SU-DHL-6 (cell line): Measurements from ENCODE around the gene ZNF205.

Experiments
- H2AFZ ChIP-seq: fragments of 200-600 bp; sonication (generic); 2 replicates; pipeline ENCODE4 v1.6.1; 2014; ENCODE audit warnings: low read depth, mild to moderate bottlenecking, moderate library complexity, mixed read lengths, antibody characterized with exemption, low read length; ENCODE audit not compliant: severe bottlenecking
- H3F3A ChIP-seq: fragments of 200-600 bp; shearing (Covaris generic); 2 replicates; pipeline ENCODE4 v1.6.0; 2016; ENCODE audit warnings: antibody characterized with exemption, mild to moderate bottlenecking; ENCODE audit not compliant: insufficient read depth
- H3K27ac ChIP-seq: fragments of 200-600 bp; sonication (generic); 2 replicates; pipeline ENCODE4 v1.5.1; 2016; ENCODE audit warnings: low read depth, mild to moderate bottlenecking, low read length, moderate library complexity, mixed read lengths
- H3K27me3 ChIP-seq: fragments of 200-600 bp; sonication (generic), shearing (Covaris generic); 2 replicates; pipeline ENCODE4 v1.6.0; 2014; ENCODE audit warnings: mild to moderate bottlenecking, low read length
- H3K36me3 ChIP-seq: fragments of 200-600 bp; sonication (generic); 2 replicates; pipeline ENCODE4 v1.6.1; 2014; ENCODE audit warnings: mild to moderate bottlenecking, low read length, mixed read lengths
- H3K4me2 ChIP-seq: fragments of 300-600, 200-600 bp; shearing (Covaris generic), sonication (generic); 2 replicates; pipeline ENCODE4 v1.6.0; 2014; ENCODE audit warnings: low read length, low read depth, mild to moderate bottlenecking; ENCODE audit not compliant: poor library complexity, severe bottlenecking
- H3K4me3 ChIP-seq: fragments of 200-600 bp; sonication (generic); 2 replicates; pipeline ENCODE4 v1.5.1; 2014; ENCODE audit warnings: antibody characterized with exemption, low read length, mild to moderate bottlenecking, mixed read lengths; ENCODE audit not compliant: insufficient read depth, poor library complexity, severe bottlenecking
- H3K79me2 ChIP-seq: fragments of 200-600 bp; sonication (generic); 2 replicates; pipeline ENCODE4 v1.6.1; 2014; ENCODE audit warnings: mild to moderate bottlenecking, low read length, moderate library complexity; ENCODE audit not compliant: insufficient read depth
- H3K9ac ChIP-seq: fragments of 200-600 bp; sonication (generic); 2 replicates; pipeline ENCODE4 v1.7.0; 2014; ENCODE audit warnings: mild to moderate bottlenecking, low read length
- H3K9me2 ChIP-seq: fragments of 200-600 bp; sonication (generic); replicated peaks from 2 replicates; pipeline ENCODE4 v1.6.1; 2014; ENCODE audit warnings: low read length; ENCODE audit not compliant: insufficient read depth
- H3K9me3 ChIP-seq: fragments of 200-600 bp; sonication (generic); 2 replicates; pipeline ENCODE4 v1.6.1; 2014; ENCODE audit warnings: low read length, mixed read lengths; ENCODE audit not compliant: insufficient read depth
- H4K20me1 ChIP-seq: fragments of 200-600 bp; sonication (generic); 2 replicates; pipeline ENCODE4 v1.6.1; 2014; ENCODE audit warnings: low read depth, mild to moderate bottlenecking, antibody characterized with exemption, low read length, moderate library complexity, mixed read lengths
- CTCF ChIP-seq: fragments of 200-600 bp; sonication (generic); IDR thresholded peaks from one replicate; pipeline ENCODE4 v1.5.1; 2017; ENCODE audit warnings: antibody characterized with exemption, mild to moderate bottlenecking, low read length, moderate library complexity; ENCODE audit not compliant: insufficient read depth, poor library complexity, severe bottlenecking
- EZH2phosphoT487 ChIP-seq: fragments of 200-600 bp; sonication (generic), shearing (Covaris generic); conservative IDR thresholded peaks from 2 replicates; pipeline ENCODE4 v1.6.1; 2018; ENCODE audit warnings: mild to moderate bottlenecking, antibody characterized with exemption, low read length, moderate library complexity, mixed read lengths

The ZNF205 gene

GRCh38 chr16:3087243-3088235 is 24.8 kb upstream of the ZNF205 start:
- H3K4me3 ChIP-seq = no peak overlapping the region
- no peak overlapping the region for H3K27ac ChIP-seq
- H3K9me2 ChIP-seq = no peaks in the 10 kb centered on the region
- no peak overlapping the region for H2AFZ ChIP-seq
- no peak for TF ChIP-seq EZH2phosphoT487
- no peak for TF ChIP-seq CTCF
- H3K79me2 ChIP-seq = no peaks in the 10 kb centered on the region
- no peak overlapping the region for H3K9ac ChIP-seq
- no peak overlapping the region for H3K4me2 ChIP-seq
- H3K27me3 ChIP-seq = no peaks in the 10 kb centered on the region
- no peaks in the 10 kb centered on the region for H3K9me3 ChIP-seq
- H3K36me3 ChIP-seq = no peaks in the 10 kb centered on the region
- H3F3A ChIP-seq = no peaks in the 10 kb centered on the region
- H4K20me1 ChIP-seq = no peaks in the 10 kb centered on the region

GRCh38 chr16:3088450-3088849 is 23.9 kb upstream of the ZNF205 start:
- Histone ChIP-seq H2AFZ (no peak overlapping the region), H4K20me1 (no peaks in the 10 kb centered on the region), H3K4me2 (no peak overlapping the region), H3K4me3 (no peak overlapping the region), H3F3A (no peaks in the 10 kb centered on the region), H3K27me3 (no peaks in the 10 kb centered on the region), H3K36me3 (no peaks in the 10 kb centered on the region), H3K79me2 (no peaks in the 10 kb centered on the region), H3K9me2 (no peaks in the 10 kb centered on the region), H3K27ac (no peak overlapping the region), H3K9ac (no peak overlapping the region), H3K9me3 (no peaks in the 10 kb centered on the region)
- TF ChIP-seq EZH2phosphoT487 = no peak
- TF ChIP-seq CTCF = no peak

- Histone ChIP-seq H3K9me3 (no peaks in the 10 kb centered on the region), H3K27ac (no peak overlapping the region), H3K9me2 (no peaks in the 10 kb centered on the region), H3K9ac (no peak overlapping the region), H3K4me3 (no peak overlapping the region), H2AFZ (no peak overlapping the region), H3K4me2 (no peak overlapping the region), H3K27me3 (no peaks in the 10 kb centered on the region), H3F3A (no peaks in the 10 kb centered on the region), H3K36me3 (no peaks in the 10 kb centered on the region), H4K20me1 (no peaks in the 10 kb centered on the region), H3K79me2 (no peaks in the 10 kb centered on the region)
- TF ChIP-seq EZH2phosphoT487 (no peak), CTCF (no peak)
Measured at GRCh38 chr16:3088925-3089716, 23.3 kb upstream of the ZNF205 start.
